ENCODE data around the gene MRFAP1L1.
A peak's percentile ranks its signal among the peaks of the same experiment; 100 is the strongest.
"Not testable (repeated sequence)": the region's sequence is repeated elsewhere in the genome, so short reads cannot be mapped to it uniquely, and the experiment has no call there.

The MRFAP1L1 gene

GRCh38 chr4:6733358-6734164 is 23.9 kb upstream of the MRFAP1L1 start:
- DNase-seq = no peak

GRCh38 chr4:6732441-6733357 is 23.0 kb upstream of the MRFAP1L1 start:
- DNase-seq = no peak

- no peak for DNase-seq
Measured at GRCh38 chr4:6731780-6732179, 22.1 kb upstream of the MRFAP1L1 start.

- no peak for DNase-seq
Measured at GRCh38 chr4:6731318-6731675, 21.6 kb upstream of the MRFAP1L1 start.

GRCh38 chr4:6730603-6731317 is 21.1 kb upstream of the MRFAP1L1 start:
- no peak for DNase-seq

GRCh38 chr4:6728320-6729029 is 18.8 kb upstream of the MRFAP1L1 start:
- no peak for DNase-seq

GRCh38 chr4:6727943-6728250 is 18.2 kb upstream of the MRFAP1L1 start:
- no peak for DNase-seq

GRCh38 chr4:6727081-6727942 is 17.6 kb upstream of the MRFAP1L1 start:
- DNase-seq = no peak

- not testable (repeated sequence) for DNase-seq
Measured at GRCh38 chr4:6725427-6725961, 15.8 kb upstream of the MRFAP1L1 start.

- DNase-seq = no peak
Measured at GRCh38 chr4:6724421-6725111, 14.9 kb upstream of the MRFAP1L1 start.

- no peak for DNase-seq
Measured at GRCh38 chr4:6723851-6724250, 14.2 kb upstream of the MRFAP1L1 start.

- DNase-seq = no peak
Measured at GRCh38 chr4:6722891-6723290, 13.2 kb upstream of the MRFAP1L1 start.

- no peak for DNase-seq
Measured at GRCh38 chr4:6721121-6721520, 11.5 kb upstream of the MRFAP1L1 start.

- no peak for DNase-seq
Measured at GRCh38 chr4:6720202-6720699, 10.6 kb upstream of the MRFAP1L1 start.

- no peak for DNase-seq
Measured at GRCh38 chr4:6719611-6720179, 10.0 kb upstream of the MRFAP1L1 start.

- no peak for DNase-seq
Measured at GRCh38 chr4:6718932-6719610, 9.4 kb upstream of the MRFAP1L1 start.

- DNase-seq = no peak
Measured at GRCh38 chr4:6716958-6717655, 7.4 kb upstream of the MRFAP1L1 start.

- peak; percentile 15 for DNase-seq
Measured at GRCh38 chr4:6716018-6716911, 6.6 kb upstream of the MRFAP1L1 start, which contains the start of gene BLOC1S4. Gene BLOC1S4 (plus strand): TSS chr4:6716174. CDS start chr4:6716210, 36 bp downstream.
